GM23248 (cell line): ENCODE data around the gene GRIK3. TPM values are rescaled to one million over a fixed set of nuclear protein-coding genes. Genes with fewer than 3 reads are reported as not detected.

ENCODE experiments used
- DNase-seq: peaks from one replicate; pipeline ENCODE4 v3.0.0-alpha.2; 2015
- H2AFZ ChIP-seq: fragments of 200-600 bp; sonication (generic); 2 replicates; pipeline ENCODE4 v1.6.1; 2016; ENCODE audit warnings: antibody characterized with exemption
- H3F3A ChIP-seq: fragments of 200-600 bp; sonication (generic); 2 replicates; pipeline ENCODE4 v1.6.1; 2016; ENCODE audit warnings: mild to moderate bottlenecking, antibody characterized with exemption, mixed run types; ENCODE audit not compliant: insufficient read depth
- H3K27ac ChIP-seq: fragments of 200-600 bp; sonication (generic); 2 replicates; pipeline ENCODE4 v1.5.1; 2016; ENCODE audit warnings: mild to moderate bottlenecking
- H3K27me3 ChIP-seq: fragments of 200-600 bp; sonication (generic); replicated peaks from 2 replicates; pipeline ENCODE4 v1.6.1; 2016; ENCODE audit warnings: mild to moderate bottlenecking; ENCODE audit not compliant: insufficient read depth
- H3K36me3 ChIP-seq: fragments of 200-600 bp; sonication (generic); 2 replicates; pipeline ENCODE4 v1.6.1; 2016; ENCODE audit warnings: low read depth, mild to moderate bottlenecking
- H3K4me1 ChIP-seq: fragments of 200-600 bp; sonication (generic); 2 replicates; pipeline ENCODE4 v1.6.1; 2016; ENCODE audit warnings: mild to moderate bottlenecking; ENCODE audit not compliant: insufficient read depth
- H3K4me2 ChIP-seq: fragments of 200-600 bp; sonication (generic); one replicate; pipeline ENCODE4 v1.6.1; 2016; ENCODE audit warnings: mild to moderate bottlenecking; ENCODE audit not compliant: unreplicated experiment
- H3K4me3 ChIP-seq: fragments of 200-600 bp; sonication (generic); 2 replicates; pipeline ENCODE4 v1.5.1; 2016; ENCODE audit warnings: mild to moderate bottlenecking
- H3K79me2 ChIP-seq: fragments of 200-600 bp; sonication (generic); 2 replicates; pipeline ENCODE4 v1.6.1; 2016; ENCODE audit warnings: mild to moderate bottlenecking; ENCODE audit not compliant: insufficient read depth
- H3K9ac ChIP-seq: fragments of 200-600 bp; sonication (generic); 2 replicates; pipeline ENCODE4 v1.6.1; 2016; ENCODE audit warnings: mild to moderate bottlenecking
- H3K9me2 ChIP-seq: fragments of 200-600 bp; sonication (generic); 2 replicates; pipeline ENCODE4 v1.6.1; 2016; ENCODE audit warnings: mixed run types, mild to moderate bottlenecking, moderate library complexity; ENCODE audit not compliant: insufficient read depth
- H3K9me3 ChIP-seq: fragments of 200-600 bp; sonication (generic); one replicate; pipeline ENCODE4 v1.6.1; 2017; ENCODE audit warnings: low read depth
- H4K20me1 ChIP-seq: fragments of 200-600 bp; sonication (generic); 2 replicates; pipeline ENCODE4 v1.6.0; 2016; ENCODE audit not compliant: insufficient read depth
- EZH2 ChIP-seq: fragments of 200-600 bp; sonication (generic); IDR thresholded peaks from 2 replicates; pipeline ENCODE4 v1.6.1; 2018; ENCODE audit warnings: antibody characterized with exemption, mild to moderate bottlenecking; ENCODE audit not compliant: insufficient read depth, poor library complexity, severe bottlenecking
- EZH2phosphoT487 ChIP-seq: fragments of 200-600 bp; sonication (generic); IDR thresholded peaks from 2 replicates; pipeline ENCODE4 v1.6.1; 2018; ENCODE audit warnings: antibody characterized with exemption, moderate library complexity, mild to moderate bottlenecking, low read depth; ENCODE audit not compliant: insufficient read depth
- WGBS, 2 experiments: methylation state at CpG; one replicate each; pipeline ENCODE4 v1.1.6; 2015 to 2017; ENCODE audit warnings: low lambda C conversion rate in 2 of 2, low coverage in 1 of 2; ENCODE audit errors: missing lambda C conversion rate in 2 of 2; 5-methylcytosine and 5-hydroxymethylcytosine counted together
- in situ Hi-C: fragments of 300-500 bp; cut with MboI; formaldehyde crosslinking; loops from 2 replicates; pipeline ENCODE4 v1.15.0; 2020
- polyA plus RNA-seq: library from polyadenylated mRNA; unstranded; fragments of >200 nt; fragmentation: Nextera tagmentation; extraction: Ambion mirVana; gene quantifications from 2 replicates; pipeline ENCODE4 v1.2.1, GENCODE V29; 2016
- total RNA-seq: library from RNA; depleted of rRNA; stranded (reverse); fragments of >200 nt; shearing (Covaris generic); gene quantifications from 2 replicates; pipeline ENCODE4 v1.2.3, GENCODE V29; 2014

Gene GRIK3
- total and polyA plus RNA-seq, 2 experiments from 2014 or later: not detected

DNA sequence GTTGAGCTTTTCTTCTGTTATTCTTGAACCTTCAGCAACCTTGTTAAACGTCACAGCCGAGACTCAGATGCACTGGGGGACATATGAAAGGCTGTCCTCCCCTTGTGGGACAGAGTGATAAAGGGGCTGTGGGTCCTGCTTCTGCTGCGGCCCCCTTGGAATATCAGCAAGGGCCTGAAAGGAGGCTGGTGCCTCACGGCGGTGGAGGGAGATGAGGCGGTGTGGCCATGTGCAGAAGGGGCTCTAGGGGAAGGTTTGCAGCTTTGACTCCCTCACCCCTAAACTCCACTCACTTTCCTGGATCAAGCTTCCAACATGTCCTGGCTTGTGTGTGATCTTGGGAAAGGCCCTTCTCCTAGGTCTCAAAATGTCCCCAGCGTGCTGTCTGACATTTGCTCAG, 280.9 kb downstream of the GRIK3 start:
- Histone ChIP-seq H3K27me3 (no peaks in the 10 kb centered on the region), H3K79me2 (no peaks in the 10 kb centered on the region), H3K36me3 (no peaks in the 10 kb centered on the region), H3K4me2 (no peak overlapping the region), H3K9me3 (no peaks in the 10 kb centered on the region), H3K27ac (no peak overlapping the region), H3K9ac (no peak overlapping the region), H2AFZ (no peak overlapping the region), H4K20me1 (no peaks in the 10 kb centered on the region), H3K4me3 (no peak overlapping the region), H3K9me2 (no peaks in the 10 kb centered on the region), H3F3A (no peaks in the 10 kb centered on the region), H3K4me1 (no peaks in the 10 kb centered on the region)
- DNase-seq: no peak
- in situ Hi-C loops: no loop called here
- WGBS, 2 experiments: 39 to 41% methylated on average over 7 of the region's 7 CpGs
- TF ChIP-seq EZH2 (no peak), EZH2phosphoT487 (no peak)

GRCh38 chr1:36752891-36753361, 281.4 kb downstream of the GRIK3 start:
- H3F3A ChIP-seq: no peaks in the 10 kb centered on the region
- in situ Hi-C loops: no loop called here
- H3K9ac ChIP-seq: no peak overlapping the region
- H3K4me2 ChIP-seq: no peak overlapping the region
- no peaks in the 10 kb centered on the region for H3K9me3 ChIP-seq
- H3K4me1 ChIP-seq: no peaks in the 10 kb centered on the region
- no peaks in the 10 kb centered on the region for H3K79me2 ChIP-seq
- H3K36me3 ChIP-seq: no peaks in the 10 kb centered on the region
- H4K20me1 ChIP-seq: no peaks in the 10 kb centered on the region
- 10 to 11% methylated on average over 5 to 6 of the region's 6 CpGs for WGBS, 2 experiments
- H3K27ac ChIP-seq: no peak overlapping the region
- no peak overlapping the region for H3K4me3 ChIP-seq
- DNase-seq: no peak
- no peak overlapping the region for H2AFZ ChIP-seq
- no peaks in the 10 kb centered on the region for H3K27me3 ChIP-seq
- no peaks in the 10 kb centered on the region for H3K9me2 ChIP-seq
- no peak for TF ChIP-seq EZH2phosphoT487
- no peak for TF ChIP-seq EZH2

DNA sequence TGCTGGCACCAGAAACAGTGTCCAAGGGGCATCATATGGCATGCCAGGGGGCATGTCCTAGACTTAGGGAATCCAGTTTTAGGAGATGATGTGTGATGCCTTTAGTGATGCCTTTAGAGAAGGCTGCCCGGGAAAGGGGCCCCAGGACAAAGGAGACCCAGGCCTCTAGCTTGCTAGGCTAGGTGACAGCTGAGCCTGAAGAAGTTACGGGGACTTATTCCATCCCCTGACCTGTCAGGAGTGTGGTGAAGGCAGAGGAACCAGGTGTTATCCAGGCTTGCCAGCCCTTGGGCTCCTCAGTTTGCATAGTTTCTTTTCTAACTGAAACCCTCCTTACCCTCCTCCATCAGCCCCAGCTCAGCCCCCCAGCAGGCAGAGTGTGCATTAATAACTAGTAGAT, 281.9 kb downstream of the GRIK3 start:
- Histone ChIP-seq H3F3A (no peaks in the 10 kb centered on the region), H2AFZ (no peak overlapping the region), H3K27ac (no peak overlapping the region), H3K9ac (no peak overlapping the region), H3K4me2 (no peak overlapping the region), H3K4me3 (no peak overlapping the region), H3K9me3 (no peaks in the 10 kb centered on the region), H3K9me2 (no peaks in the 10 kb centered on the region), H3K79me2 (no peaks in the 10 kb centered on the region), H4K20me1 (no peaks in the 10 kb centered on the region), H3K4me1 (no peaks in the 10 kb centered on the region), H3K27me3 (no peaks in the 10 kb centered on the region), H3K36me3 (no peaks in the 10 kb centered on the region)
- no peak for DNase-seq
- in situ Hi-C loops: no loop called here
- TF ChIP-seq EZH2phosphoT487 (no peak), EZH2 (no peak)
- WGBS, 2 experiments: 33 to 49% methylated on average over 2 of the region's 2 CpGs

GRCh38 chr1:36751525-36751924, 282.8 kb downstream of the GRIK3 start:
- TF ChIP-seq EZH2phosphoT487 (no peak), EZH2 (no peak)
- Histone ChIP-seq H3K27ac (no peak overlapping the region), H3K4me2 (no peak overlapping the region), H4K20me1 (no peaks in the 10 kb centered on the region), H3K4me1 (no peaks in the 10 kb centered on the region), H3K27me3 (no peaks in the 10 kb centered on the region), H3K9ac (no peak overlapping the region), H2AFZ (no peak overlapping the region), H3K9me3 (no peaks in the 10 kb centered on the region), H3K36me3 (no peaks in the 10 kb centered on the region), H3K4me3 (no peak overlapping the region), H3K79me2 (no peaks in the 10 kb centered on the region), H3F3A (no peaks in the 10 kb centered on the region), H3K9me2 (no peaks in the 10 kb centered on the region)
- 45 to 46% methylated on average over 4 of the region's 4 CpGs for whole genome bisulfite sequencing, 2 experiments
- in situ Hi-C loops: no loop called here
- DNase-seq: no peak

GRCh38 chr1:36748466-36748865, 285.8 kb downstream of the GRIK3 start:
- no peak overlapping the region for H2AFZ ChIP-seq
- H3K27me3 ChIP-seq: no peaks in the 10 kb centered on the region
- H3K4me3 ChIP-seq: no peak overlapping the region
- no peaks in the 10 kb centered on the region for H3F3A ChIP-seq
- no peak overlapping the region for H3K9ac ChIP-seq
- no peaks in the 10 kb centered on the region for H3K9me2 ChIP-seq
- no peaks in the 10 kb centered on the region for H4K20me1 ChIP-seq
- in situ Hi-C loops: no loop called here
- no peaks in the 10 kb centered on the region for H3K9me3 ChIP-seq
- no peaks in the 10 kb centered on the region for H3K79me2 ChIP-seq
- WGBS, 2 experiments: 37 to 44% methylated on average over 7 of the region's 7 CpGs
- DNase-seq: no peak
- no peak overlapping the region for H3K4me2 ChIP-seq
- no peaks in the 10 kb centered on the region for H3K4me1 ChIP-seq
- H3K27ac ChIP-seq: no peak overlapping the region
- H3K36me3 ChIP-seq: no peaks in the 10 kb centered on the region
- TF ChIP-seq EZH2phosphoT487 (no peak), EZH2 (no peak)
